HepG2 (cell line): ENCODE data around the gene NCAPG.

Source experiments
- EP300 ChIP-seq, 3 experiments: sonication (generic) in 1 of 3; formaldehyde crosslinking in 1 of 3; IDR thresholded peaks; 2 replicates each; pipeline versions ENCODE4 v1.5.1 to v1.6.1; 2011 to 2020; ENCODE audit warnings: low read depth in 2 of 3, low read length in 2 of 3, borderline replicate concordance in 1 of 3, improper control_type of control experiment in 1 of 3, mild to moderate bottlenecking in 1 of 3, missing genetic modification reagents in 1 of 3, moderate library complexity in 1 of 3
- MBD4 ChIP-seq: IDR thresholded peaks from 2 replicates; pipeline ENCODE4 v1.6.1; 2012; ENCODE audit warnings: low read length, inconsistent platforms, borderline replicate concordance
- POLR2A ChIP-seq, 2 experiments: IDR thresholded peaks; 2 replicates each; pipeline ENCODE4 v1.6.1; 2011; ENCODE audit warnings: low read depth in 2 of 2, low read length in 2 of 2, mild to moderate bottlenecking in 1 of 2, moderate library complexity in 1 of 2; ENCODE audit not compliant: insufficient read depth in 1 of 2
- RNF219 ChIP-seq: sonication (generic); formaldehyde crosslinking; IDR thresholded peaks from 2 replicates; pipeline ENCODE4 v1.5.0; 2020; ENCODE audit warnings: mild to moderate bottlenecking, missing genetic modification reagents
- ZFX ChIP-seq: sonication (generic); formaldehyde crosslinking; IDR thresholded peaks from 2 replicates; pipeline ENCODE4 v1.4.0; 2020; ENCODE audit warnings: mild to moderate bottlenecking, low read depth, missing genetic modification reagents, moderate library complexity
- TF ChIP-seq, protein P1 (sequence below): sonication (generic); formaldehyde crosslinking; IDR thresholded peaks from 2 replicates; pipeline ENCODE4 v1.5.0; 2020; ENCODE audit warnings: mild to moderate bottlenecking, missing genetic modification reagents, moderate library complexity

DNA sequence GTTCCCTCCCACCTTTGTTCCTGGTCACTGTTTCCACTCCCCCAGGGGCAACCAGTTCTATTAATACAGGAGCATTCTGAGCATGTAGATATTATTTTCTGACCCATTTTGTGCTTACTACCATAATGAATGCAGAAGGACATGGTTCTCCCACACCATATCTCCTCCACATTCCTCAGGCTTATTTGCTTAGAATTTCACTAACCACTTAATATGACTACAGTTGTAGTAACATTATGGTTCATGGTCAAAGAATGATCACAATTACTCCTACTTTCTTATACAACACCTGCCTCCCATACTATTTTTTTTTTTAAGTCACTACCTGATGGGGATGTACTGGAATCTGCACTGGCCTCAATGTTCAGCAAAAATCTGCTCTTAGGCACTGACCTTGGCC is 21.8 kb upstream of the NCAPG start:
- no peak for TF ChIP-seq MBD4
- TF ChIP-seq EP300 (IDR thresholded peaks at IDR 0.05; ENCODE audit: low read depth in 2 of 2, low read length in 2 of 2): no peak
- TF ChIP-seq EP300 (CRISPR knock-in tag; IDR thresholded peaks at IDR 0.05; ENCODE audit: borderline replicate concordance): no peak
- no peak for TF ChIP-seq POLR2A (IDR thresholded peaks at IDR 0.05; ENCODE audit: insufficient read depth in 1 of 2, low read depth in 2 of 2, low read length in 2 of 2)
- TF ChIP-seq ZFX (CRISPR knock-in tag): no peak
- TF ChIP-seq RNF219 (CRISPR knock-in tag): no peak
- TF ChIP-seq, protein P1, sequence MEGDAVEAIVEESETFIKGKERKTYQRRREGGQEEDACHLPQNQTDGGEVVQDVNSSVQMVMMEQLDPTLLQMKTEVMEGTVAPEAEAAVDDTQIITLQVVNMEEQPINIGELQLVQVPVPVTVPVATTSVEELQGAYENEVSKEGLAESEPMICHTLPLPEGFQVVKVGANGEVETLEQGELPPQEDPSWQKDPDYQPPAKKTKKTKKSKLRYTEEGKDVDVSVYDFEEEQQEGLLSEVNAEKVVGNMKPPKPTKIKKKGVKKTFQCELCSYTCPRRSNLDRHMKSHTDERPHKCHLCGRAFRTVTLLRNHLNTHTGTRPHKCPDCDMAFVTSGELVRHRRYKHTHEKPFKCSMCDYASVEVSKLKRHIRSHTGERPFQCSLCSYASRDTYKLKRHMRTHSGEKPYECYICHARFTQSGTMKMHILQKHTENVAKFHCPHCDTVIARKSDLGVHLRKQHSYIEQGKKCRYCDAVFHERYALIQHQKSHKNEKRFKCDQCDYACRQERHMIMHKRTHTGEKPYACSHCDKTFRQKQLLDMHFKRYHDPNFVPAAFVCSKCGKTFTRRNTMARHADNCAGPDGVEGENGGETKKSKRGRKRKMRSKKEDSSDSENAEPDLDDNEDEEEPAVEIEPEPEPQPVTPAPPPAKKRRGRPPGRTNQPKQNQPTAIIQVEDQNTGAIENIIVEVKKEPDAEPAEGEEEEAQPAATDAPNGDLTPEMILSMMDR (CRISPR knock-in tag): no peak
